ENCODE results near the gene EHMT1.

The EHMT1 gene

GRCh38 chr9:137674307-137674975 lies 55.6 kb downstream of the EHMT1 start:
- DNase-seq (ENCODE audit: low read depth): no peak

GRCh38 chr9:137674976-137675320 lies 56.1 kb downstream of the EHMT1 start:
- no peak for DNase-seq (ENCODE audit: low read depth)

- no peak for DNase-seq (ENCODE audit: low read depth)
Observed at GRCh38 chr9:137676998-137677397, 58.2 kb downstream of the EHMT1 start.

- DNase-seq (ENCODE audit: low read depth): no peak
Observed at GRCh38 chr9:137678202-137678601, 59.4 kb downstream of the EHMT1 start.

GRCh38 chr9:137679249-137679648 lies 60.4 kb downstream of the EHMT1 start:
- DNase-seq (ENCODE audit: low read depth): no peak

GRCh38 chr9:137679695-137680305 lies 61.0 kb downstream of the EHMT1 start:
- no peak for DNase-seq (ENCODE audit: low read depth)

GRCh38 chr9:137680444-137681358 lies 61.9 kb downstream of the EHMT1 start:
- DNase-seq (ENCODE audit: low read depth): no peak

GRCh38 chr9:137682428-137683105 lies 63.8 kb downstream of the EHMT1 start:
- no peak for DNase-seq (ENCODE audit: low read depth)

- DNase-seq (ENCODE audit: low read depth): no peak
Observed at GRCh38 chr9:137683262-137683864, 64.6 kb downstream of the EHMT1 start.

- no peak for DNase-seq (ENCODE audit: low read depth)
Observed at GRCh38 chr9:137685035-137685740, 66.4 kb downstream of the EHMT1 start.

GRCh38 chr9:137685741-137686420 lies 67.1 kb downstream of the EHMT1 start:
- DNase-seq (ENCODE audit: low read depth): no peak

GRCh38 chr9:137688261-137688660 lies 69.5 kb downstream of the EHMT1 start:
- DNase-seq (ENCODE audit: low read depth): no peak

GRCh38 chr9:137688725-137689124 lies 69.9 kb downstream of the EHMT1 start:
- DNase-seq (ENCODE audit: low read depth): no peak

- no peak for DNase-seq (ENCODE audit: low read depth)
Observed at GRCh38 chr9:137689745-137690529, 71.1 kb downstream of the EHMT1 start.

- no peak for DNase-seq (ENCODE audit: low read depth)
Observed at GRCh38 chr9:137690930-137691645, 72.3 kb downstream of the EHMT1 start.

GRCh38 chr9:137691646-137692351 lies 73.0 kb downstream of the EHMT1 start:
- DNase-seq (ENCODE audit: low read depth): no peak

- no peak for DNase-seq (ENCODE audit: low read depth)
Observed at GRCh38 chr9:137694236-137694959, 75.6 kb downstream of the EHMT1 start.

Data from stimulated activated CD8-positive, alpha-beta memory T cell treated with anti-CD3 and anti-CD28 coated beads, Interleukin-15, amount 100 ng/mL, for 1 hour (primary cell).